OCI-LY3 (cell line): ENCODE results near the gene KRT74.

Experiments used
- H2AFZ ChIP-seq: fragments of 200-600, 300-600 bp; shearing (Covaris generic); 2 replicates; pipeline ENCODE4 v1.6.0; 2014; ENCODE audit warnings: antibody characterized with exemption, low read depth, low read length
- H3K27ac ChIP-seq: fragments of 200-600, 300-600 bp; sonication (generic); 2 replicates; pipeline ENCODE4 v1.5.1; 2014; ENCODE audit warnings: mild to moderate bottlenecking, low read length, moderate library complexity, mixed read lengths
- H3K27me3 ChIP-seq: fragments of 200-600, 300-600 bp; sonication (generic); 2 replicates; pipeline ENCODE4 v1.6.1; 2014; ENCODE audit warnings: low read depth, low read length, mixed read lengths
- H3K36me3 ChIP-seq: fragments of 200-600, 300-600 bp; sonication (generic); replicated peaks from 2 replicates; pipeline ENCODE3; 2014; ENCODE audit warnings: low read depth, low read length, mixed read lengths
- H3K4me1 ChIP-seq: fragments of 300-600, 200-600 bp; sonication (generic); 2 replicates; pipeline ENCODE4 v1.6.1; 2014; ENCODE audit warnings: low read length, mixed read lengths
- H3K4me2 ChIP-seq: fragments of 200-600, 300-600 bp; sonication (generic); 2 replicates; pipeline ENCODE4 v1.6.1; 2014; ENCODE audit warnings: low read length, mixed read lengths
- H3K4me3 ChIP-seq: fragments of 300-600, 200-600 bp; sonication (generic); 2 replicates; pipeline ENCODE4 v1.5.1; 2014; ENCODE audit warnings: antibody characterized with exemption, mild to moderate bottlenecking, low read length, moderate library complexity
- H3K79me2 ChIP-seq: fragments of 300-600, 200-600 bp; shearing (Covaris generic); 2 replicates; pipeline ENCODE4 v1.6.1; 2014; ENCODE audit warnings: mild to moderate bottlenecking, low read length, mixed read lengths
- H3K9ac ChIP-seq: fragments of 300-600, 200-600 bp; shearing (Covaris generic); 2 replicates; pipeline ENCODE4 v1.6.0; 2014; ENCODE audit warnings: mild to moderate bottlenecking, low read length, moderate library complexity
- H3K9me3 ChIP-seq: fragments of 200-600, 300-600 bp; shearing (Covaris generic); 2 replicates; pipeline ENCODE4 v1.6.1; 2014; ENCODE audit warnings: low read length, mixed read lengths; ENCODE audit not compliant: insufficient read depth
- H4K20me1 ChIP-seq: fragments of 200-600, 300-600 bp; sonication (generic); 2 replicates; pipeline ENCODE4 v1.6.1; 2016; ENCODE audit warnings: low read length, mixed read lengths; ENCODE audit not compliant: insufficient read depth
- CTCF ChIP-seq: fragments of 200-600, 300-600 bp; sonication (generic); IDR thresholded peaks from 2 replicates; pipeline ENCODE4 v1.5.1; 2014; ENCODE audit warnings: antibody characterized with exemption, low read length, low read depth
- EZH2phosphoT487 ChIP-seq: fragments of 200-600 bp; shearing (Covaris generic); IDR thresholded peaks from 2 replicates; pipeline ENCODE4 v1.6.1; 2018; ENCODE audit warnings: antibody characterized with exemption, mixed run types, low read depth

KRT74 gene

GRCh38 chr12:52564582-52564981 lies 9.1 kb downstream of the KRT74 start:
- Histone ChIP-seq H3K9me3 (no peaks in the 10 kb centered on the region), H3K27me3 (peaks cover 43% of the 10 kb centered on the region), H3K4me3 (no peak overlapping the region), H3K4me1 (peaks cover 5% of the 10 kb centered on the region), H3K4me2 (no peak overlapping the region), H2AFZ (no peak overlapping the region), H3K9ac (no peak overlapping the region), H3K27ac (no peak overlapping the region), H4K20me1 (no peaks in the 10 kb centered on the region), H3K36me3 (no peaks in the 10 kb centered on the region), H3K79me2 (no peaks in the 10 kb centered on the region)
- TF ChIP-seq EZH2phosphoT487 (no peak), CTCF (no peak)

GRCh38 chr12:52561880-52562449 lies 11.7 kb downstream of the KRT74 start:
- peak; percentile 39; the same call in 1 of the 2 replicates for TF ChIP-seq CTCF
- no peak for TF ChIP-seq EZH2phosphoT487
- Histone ChIP-seq H3K4me1 (no peaks in the 10 kb centered on the region), H3K4me2 (no peak overlapping the region), H3K36me3 (no peaks in the 10 kb centered on the region), H2AFZ (no peak overlapping the region), H3K9ac (no peak overlapping the region), H3K4me3 (no peak overlapping the region), H4K20me1 (no peaks in the 10 kb centered on the region), H3K27ac (no peak overlapping the region), H3K27me3 (peaks cover 56% of the 10 kb centered on the region), H3K79me2 (no peaks in the 10 kb centered on the region), H3K9me3 (no peaks in the 10 kb centered on the region)

- H3K36me3 ChIP-seq, result no peaks in the 10 kb centered on the region
These were observed 13.7 kb downstream of the KRT74 start for GRCh38 chr12:52559979-52560378.

More at GRCh38 chr12:52559979-52560378, 13.7 kb downstream of the KRT74 start:
- Histone ChIP-seq H3K27ac (no peak overlapping the region), H3K4me2 (no peak overlapping the region), H3K79me2 (no peaks in the 10 kb centered on the region), H4K20me1 (no peaks in the 10 kb centered on the region), H3K4me3 (no peak overlapping the region), H2AFZ (no peak overlapping the region), H3K9ac (no peak overlapping the region), H3K9me3 (no peaks in the 10 kb centered on the region), H3K4me1 (no peaks in the 10 kb centered on the region), H3K27me3 (peaks cover 56% of the 10 kb centered on the region)
- TF ChIP-seq CTCF (no peak), EZH2phosphoT487 (no peak)
